ENCODE data around the gene NACC2. TPM values are rescaled to one million over a fixed set of nuclear protein-coding genes. Genes with fewer than 3 reads are reported as not detected.

NACC2 gene
- polyA plus RNA-seq, 1 of the 3 experiments (the other 2 are of a cell fraction): 22.1 TPM

GRCh38 chr9:136088481-136088938, 6.6 kb downstream of the NACC2 start:
- H3K9ac ChIP-seq: no peak overlapping the region
- WGBS (ENCODE audit: low lambda C conversion rate): 80% methylated on average over 7 of the region's 15 CpGs
- H3K27me3 ChIP-seq (ENCODE audit: insufficient read depth): no peaks in the 10 kb centered on the region
- H3K9me2 ChIP-seq: no peaks in the 10 kb centered on the region
- TF ChIP-seq GATA2 (CRISPR knock-in tag; IDR thresholded peaks at IDR 0.05) (no peak), MEF2A (IDR thresholded peaks at IDR 0.05; ENCODE audit: borderline replicate concordance, low read depth) (no peak), ELF1 (IDR thresholded peaks at IDR 0.05) (no peak), RFX5 (IDR thresholded peaks at IDR 0.05; ENCODE audit: low read length) (no peak), USF2 (IDR thresholded peaks at IDR 0.05; ENCODE audit: borderline replicate concordance, low read depth, low read length) (no peak), SMC3 (IDR thresholded peaks at IDR 0.05; ENCODE audit: low read depth, low read length) (no peak), JUND (IDR thresholded peaks at IDR 0.05) (no peak), TCF12 (IDR thresholded peaks at IDR 0.05) (no peak), CHD2 (IDR thresholded peaks at IDR 0.05; ENCODE audit: low read length, partially characterized antibody) (no peak)
- peaks cover 10% of the 10 kb centered on the region for H3F3A ChIP-seq (replicated peaks; ENCODE audit: insufficient read depth)
- no peak overlapping the region for H3K4me2 ChIP-seq
- peaks cover 32 to 45% of the 10 kb centered on the region in 2 experiments; a peak in 3 of 4 replicates for H3K4me1 ChIP-seq (ENCODE audit: control insufficient read depth in 1 of 2, insufficient read depth in 2 of 2, low read depth in 1 of 2, low read length in 1 of 2)
- DNase-seq: peak; percentile 50
- ChIA-PET CTCF (interaction anchor here (1.8 to 4.3 kb wide), 4 partner anchors 23 to 121 kb away, joined by 9 to 37 read pairs (median 22); no protein-coding TSS in a partner anchor), POLR2A (no interaction called here)
- peaks cover 0 to 5% of the 10 kb centered on the region in 2 experiments for H3K36me3 ChIP-seq (replicated peaks in 1 of 2; ENCODE audit: control insufficient read depth in 1 of 2, insufficient read depth in 2 of 2, low read length in 1 of 2)
- H3K9me3 ChIP-seq: no peaks in the 10 kb centered on the region
- peaks cover 86% of the 10 kb centered on the region for H3K79me2 ChIP-seq (ENCODE audit: insufficient read depth)
- H4K20me1 ChIP-seq (ENCODE audit: insufficient read depth): peaks cover 96% of the 10 kb centered on the region
- H2AFZ ChIP-seq (ENCODE audit: low read depth): no peak overlapping the region
- no peak overlapping the region; a peak in 1 of 4 replicates for H3K27ac ChIP-seq (ENCODE audit: low read depth in 2 of 2, low read length in 1 of 2)
- H3K4me3 ChIP-seq (ENCODE audit: low read depth in 2 of 2, low read length in 1 of 2): no peak overlapping the region

- no peaks in the 10 kb centered on the region for H3K9me2 ChIP-seq
- no peaks in the 10 kb centered on the region for H3K27me3 ChIP-seq (ENCODE audit: insufficient read depth)
- no peaks in the 10 kb centered on the region for H3K9me3 ChIP-seq
- CTCF ChIA-PET: interaction anchor here (1.8 to 4.3 kb wide), 3 partner anchors 34 to 120 kb away, joined by 6 to 37 read pairs (median 20); no protein-coding TSS in a partner anchor
- H3K4me2 ChIP-seq: no peak overlapping the region
- peaks cover 10% of the 10 kb centered on the region for H3F3A ChIP-seq (replicated peaks; ENCODE audit: insufficient read depth)
- H4K20me1 ChIP-seq (ENCODE audit: insufficient read depth): peaks cover 97% of the 10 kb centered on the region
- 86% methylated on average over 11 of the region's 24 CpGs for WGBS (ENCODE audit: low lambda C conversion rate)
- no peak overlapping the region for H3K4me3 ChIP-seq (ENCODE audit: low read depth in 2 of 2, low read length in 1 of 2)
- H2AFZ ChIP-seq (ENCODE audit: low read depth): no peak overlapping the region
- peaks cover 32 to 39% of the 10 kb centered on the region in 2 experiments; a peak in 3 of 4 replicates for H3K4me1 ChIP-seq (ENCODE audit: control insufficient read depth in 1 of 2, insufficient read depth in 2 of 2, low read depth in 1 of 2, low read length in 1 of 2)
- DNase-seq: peak; percentile 45
- POLR2A ChIA-PET: no interaction called here
- H3K9ac ChIP-seq: no peak overlapping the region
- no peak overlapping the region for H3K27ac ChIP-seq (ENCODE audit: low read depth in 2 of 2, low read length in 1 of 2)
- H3K36me3 ChIP-seq (replicated peaks in 1 of 2; ENCODE audit: control insufficient read depth in 1 of 2, insufficient read depth in 2 of 2, low read length in 1 of 2): peaks cover 0 to 8% of the 10 kb centered on the region in 2 experiments
- H3K79me2 ChIP-seq (ENCODE audit: insufficient read depth): peaks cover 81% of the 10 kb centered on the region
- no peak for TF ChIP-seq SIN3A (IDR thresholded peaks at IDR 0.05; ENCODE audit: borderline replicate concordance, low read depth, low read length)
- TF ChIP-seq NRF1 (IDR thresholded peaks at IDR 0.05; ENCODE audit: low read depth, low read length): no peak
- no peak for TF ChIP-seq FOSL2 (IDR thresholded peaks at IDR 0.05; ENCODE audit: borderline replicate concordance, low read depth)
- no peak for TF ChIP-seq CTCF (IDR thresholded peaks at IDR 0.05)
- no peak for TF ChIP-seq CHD2 (IDR thresholded peaks at IDR 0.05; ENCODE audit: low read length, partially characterized antibody)
- TF ChIP-seq POLR2AphosphoS5 (IDR thresholded peaks at IDR 0.05; ENCODE audit: low read depth, low read length): no peak
- TF ChIP-seq EZH2phosphoT487 (IDR thresholded peaks at IDR 0.05; ENCODE audit: borderline replicate concordance, low read depth): no peak
- no peak for TF ChIP-seq MAX (IDR thresholded peaks at IDR 0.05; ENCODE audit: low read depth)
- no peak for TF ChIP-seq USF2 (IDR thresholded peaks at IDR 0.05; ENCODE audit: borderline replicate concordance, low read depth, low read length)
- TF ChIP-seq TCF12 (IDR thresholded peaks at IDR 0.05): no peak
- TF ChIP-seq ZBTB33 (IDR thresholded peaks at IDR 0.05; ENCODE audit: borderline replicate concordance, low read depth): no peak
- TF ChIP-seq FOXM1 (IDR thresholded peaks at IDR 0.05; ENCODE audit: low read depth): no peak
- no peak for TF ChIP-seq RCOR1 (IDR thresholded peaks at IDR 0.05; ENCODE audit: low read length)
- no peak for TF ChIP-seq GATA2 (CRISPR knock-in tag; IDR thresholded peaks at IDR 0.05)
- TF ChIP-seq SMC3 (IDR thresholded peaks at IDR 0.05; ENCODE audit: low read depth, low read length): no peak
These were observed 7.2 kb downstream of the NACC2 start for GRCh38 chr9:136087741-136088480.
